HCT116 (cell line): Measurements from ENCODE around the gene PPP6R3. TPM values are rescaled to one million over a fixed set of nuclear protein-coding genes. Genes with fewer than 3 reads are reported as not detected.

Experiments
- ATAC-seq: fragments of 200-7000 bp; cut with Tn5 transposase; 2 replicates; pipeline ENCODE4 v1.9.1; 2020; ENCODE audit warnings: mild to moderate bottlenecking, moderate library complexity
- BruUV-seq: library from RNA; stranded (reverse); fragments of 400-500 nt; replicated peaks from 2 replicates; lab custom pipeline; 2021; lab: Mats Ljungman, UMichigan
- CTCF ChIA-PET: fragments of 300-600 bp; sonication (Branson Sonifier 250); formaldehyde crosslinking; loops from one replicate; lab custom pipeline; 2021; ENCODE audit warnings: antibody characterized with exemption; lab: Charles Lee
- POLR2A ChIA-PET: fragments of 300-600, 350-600 bp; sonication (Branson Sonifier 250); formaldehyde crosslinking; loops from one replicate; lab custom pipeline; 2021; ENCODE audit warnings: antibody characterized with exemption; lab: Charles Lee
- RAD21 ChIA-PET, 2 experiments: fragments of 300-600 bp; sonication (Branson Sonifier 250); formaldehyde crosslinking; loops; one replicate each; lab custom pipeline; 2023; ENCODE audit warnings: low total read pairs in 2 of 2; ENCODE audit not compliant: uncharacterized antibody in 2 of 2, unreplicated experiment in 2 of 2, low non-redundant PET in 1 of 2; lab: Charles Lee
- DNase-seq: peaks from one replicate; pipeline ENCODE4 v3.0.0-alpha.2; 2010; ENCODE audit warnings: low read depth, low spot score
- H2AFZ ChIP-seq: fragments of 200-600 bp; shearing (Covaris generic), sonication (generic); 2 replicates; pipeline ENCODE4 v1.6.1; 2017; ENCODE audit warnings: low read depth, mixed run types, mixed read lengths, antibody characterized with exemption, low read length; ENCODE audit not compliant: poor library complexity, severe bottlenecking
- H3K27ac ChIP-seq: 2 replicates; pipeline ENCODE4 v1.5.1; 2012; ENCODE audit warnings: low read depth, low read length
- H3K27me3 ChIP-seq: fragments of 200-600 bp; sonication (generic); 2 replicates; pipeline ENCODE4 v1.6.1; 2016; ENCODE audit warnings: mixed run types, low read length, mixed read lengths; ENCODE audit not compliant: insufficient read depth
- H3K36me3 ChIP-seq, 2 experiments: fragments of 200-500 bp in 1 of 2; fragments of 200-600 bp in 1 of 2; sonication (Bioruptor generic) in 1 of 2; sonication (generic) in 1 of 2; 2 replicates each; pipeline versions ENCODE4 v1.5.1 to v1.6.1; 2014 to 2016; ENCODE audit warnings: low read length in 2 of 2, inconsistent platforms in 1 of 2, mixed read lengths in 1 of 2, mixed run types in 1 of 2; ENCODE audit not compliant: insufficient read depth in 2 of 2, control insufficient read depth in 1 of 2
- H3K4me1 ChIP-seq, 2 experiments: fragments of 200-600 bp in 1 of 2; sonication (generic) in 1 of 2; 2 replicates each; pipeline versions ENCODE4 v1.5.1 to v1.6.1; 2012 to 2017; ENCODE audit warnings: low read length in 2 of 2, inconsistent platforms in 1 of 2, mild to moderate bottlenecking in 1 of 2, mixed read lengths in 1 of 2, mixed run types in 1 of 2, moderate library complexity in 1 of 2; ENCODE audit not compliant: insufficient read depth in 2 of 2, control insufficient read depth in 1 of 2
- H3K4me2 ChIP-seq: fragments of 200-600 bp; sonication (generic); 2 replicates; pipeline ENCODE4 v1.6.1; 2017; ENCODE audit warnings: mixed run types, low read length, mixed read lengths
- H3K4me3 ChIP-seq, 2 experiments: fragments of 200-600 bp in 1 of 2; sonication (generic) in 1 of 2; replicated peaks in 1 of 2; 2 replicates each; pipeline ENCODE4 v1.5.1; 2011 to 2016; ENCODE audit warnings: low read length in 2 of 2, control low read depth in 1 of 2, low read depth in 1 of 2, mild to moderate bottlenecking in 1 of 2, mixed read lengths in 1 of 2, mixed run types in 1 of 2
- H3K79me2 ChIP-seq: fragments of 200-600 bp; sonication (generic); 2 replicates; pipeline ENCODE4 v1.6.1; 2017; ENCODE audit warnings: mild to moderate bottlenecking, mixed run types, low read length, moderate library complexity, mixed read lengths; ENCODE audit not compliant: insufficient read depth
- H3K9ac ChIP-seq: fragments of 200-600 bp; sonication (generic); 2 replicates; pipeline ENCODE4 v1.6.1; 2016; ENCODE audit warnings: low read length, mixed read lengths
- H3K9me2 ChIP-seq: fragments of 200-600 bp; sonication (generic), shearing (Covaris generic); 2 replicates; pipeline ENCODE4 v1.6.1; 2017; ENCODE audit warnings: mixed run types, mild to moderate bottlenecking, moderate library complexity; ENCODE audit not compliant: insufficient read depth
- H3K9me3 ChIP-seq, 2 experiments: fragments of 200-500 bp in 1 of 2; fragments of 200-600 bp in 1 of 2; sonication (Bioruptor generic) in 1 of 2; sonication (generic) in 1 of 2; 2 replicates each; pipeline ENCODE4 v1.6.1; 2014 to 2017; ENCODE audit warnings: low read length in 2 of 2, mixed read lengths in 2 of 2, inconsistent platforms in 1 of 2, low read depth in 1 of 2, mild to moderate bottlenecking in 1 of 2, mixed run types in 1 of 2, moderate library complexity in 1 of 2; ENCODE audit not compliant: control insufficient read depth in 1 of 2, insufficient read depth in 1 of 2
- H4K20me1 ChIP-seq: fragments of 200-600 bp; sonication (generic), shearing (Covaris generic); 2 replicates; pipeline ENCODE4 v1.6.1; 2017; ENCODE audit warnings: mixed run types, mild to moderate bottlenecking, moderate library complexity; ENCODE audit not compliant: insufficient read depth
- CBX3 ChIP-seq: IDR thresholded peaks from 2 replicates; pipeline ENCODE4 v1.6.1; 2012; ENCODE audit warnings: low read depth
- CEBPB ChIP-seq: IDR thresholded peaks from 2 replicates; pipeline ENCODE4 v1.6.1; 2012; ENCODE audit warnings: low read depth
- CTCF ChIP-seq, 3 experiments: fragments of 200-600 bp in 1 of 3; sonication (generic) in 1 of 3; IDR thresholded peaks in 2 of 3; conservative IDR thresholded peaks in 1 of 3; 2 replicates each; pipeline ENCODE4 v1.5.1; 2012 to 2017; ENCODE audit warnings: low read depth in 2 of 3, low read length in 2 of 3, antibody characterized with exemption in 1 of 3, borderline replicate concordance in 1 of 3, control low read depth in 1 of 3, mild to moderate bottlenecking in 1 of 3, mixed read lengths in 1 of 3, mixed run types in 1 of 3, moderate library complexity in 1 of 3; ENCODE audit not compliant: insufficient read depth in 1 of 3
- ELF1 ChIP-seq: IDR thresholded peaks from 2 replicates; pipeline ENCODE4 v1.6.1; 2012; ENCODE audit warnings: low read depth, borderline replicate concordance
- EZH2phosphoT487 ChIP-seq: fragments of 200-600 bp; IDR thresholded peaks from 2 replicates; pipeline ENCODE4 v1.6.1; 2018; ENCODE audit warnings: antibody characterized with exemption, borderline replicate concordance
- FOSL1 ChIP-seq: IDR thresholded peaks from 2 replicates; pipeline ENCODE4 v1.6.1; 2012; ENCODE audit warnings: low read depth
- JUND ChIP-seq: IDR thresholded peaks from 2 replicates; pipeline ENCODE4 v1.6.1; 2012
- POLR2AphosphoS5 ChIP-seq: IDR thresholded peaks from 2 replicates; pipeline ENCODE4 v1.6.1; 2011; ENCODE audit warnings: mild to moderate bottlenecking, low read depth, low read length, moderate library complexity
- RAD21 ChIP-seq: IDR thresholded peaks from 2 replicates; pipeline ENCODE4 v1.6.1; 2012; ENCODE audit warnings: low read depth, mild to moderate bottlenecking
- SP1 ChIP-seq: IDR thresholded peaks from 2 replicates; pipeline ENCODE4 v1.6.1; 2012; ENCODE audit warnings: low read depth
- SRF ChIP-seq: IDR thresholded peaks from 2 replicates; pipeline ENCODE4 v1.6.1; 2012; ENCODE audit warnings: low read depth
- TCF7L2 ChIP-seq: IDR thresholded peaks from 2 replicates; pipeline ENCODE4 v1.7.0; 2011; ENCODE audit warnings: borderline replicate concordance, inconsistent platforms; ENCODE audit not compliant: insufficient read depth, insufficient read length; ENCODE audit errors: extremely low read depth
- YY1 ChIP-seq: IDR thresholded peaks from 2 replicates; pipeline ENCODE4 v1.6.1; 2011; ENCODE audit warnings: low read length, low read depth, moderate library complexity, mild to moderate bottlenecking; ENCODE audit not compliant: insufficient replicate concordance; ENCODE audit errors: extremely low read depth
- ZFX ChIP-seq: fragments of 450-650 bp; IDR thresholded peaks from 2 replicates; pipeline ENCODE4 v1.6.1; 2017
- ZNF274 ChIP-seq: fragments of 200-500 bp; sonication (Bioruptor generic); IDR thresholded peaks from 2 replicates; pipeline ENCODE4 v1.6.1; 2014; ENCODE audit warnings: mild to moderate bottlenecking, low read depth, low read length, inconsistent platforms
- intact Hi-C: fragments of 100-400 bp; cut with micrococcal nuclease; formaldehyde crosslinking; loops from 2 replicates; pipeline ENCODE4 v1.10.0; 2022
- total RNA-seq: library from RNA; stranded (reverse); gene quantifications from one replicate; pipeline ENCODE4 v1.2.1, GENCODE V29; 2021; ENCODE audit not compliant: unreplicated experiment
- TF ChIP-seq, protein P1 (sequence below): IDR thresholded peaks from 2 replicates; pipeline ENCODE4 v1.6.1; 2012
- TF ChIP-seq, protein P2 (sequence below): IDR thresholded peaks from 2 replicates; pipeline ENCODE4 v1.6.1; 2011; ENCODE audit warnings: mild to moderate bottlenecking, low read length, moderate library complexity; ENCODE audit not compliant: insufficient replicate concordance; ENCODE audit errors: extremely low read depth

The PPP6R3 gene
- total RNA-seq, 1 experiment from 2014 or later, result 113 TPM

- Histone ChIP-seq H3K27ac (no peak overlapping the region), H3K79me2 (peaks cover 99% of the 10 kb centered on the region), H2AFZ (no peak overlapping the region), H3K27me3 (no peaks in the 10 kb centered on the region), H4K20me1 (peaks cover 21% of the 10 kb centered on the region), H3K4me2 (no peak overlapping the region), H3K4me1 (peaks cover 2 to 11% of the 10 kb centered on the region in 2 experiments; a peak in 2 of 4 replicates), H3K9me3 (no peaks in the 10 kb centered on the region), H3K9me2 (no peaks in the 10 kb centered on the region), H3K4me3 (no peak overlapping the region), H3K36me3 (peaks cover 14 to 34% of the 10 kb centered on the region in 2 experiments; a peak in 3 of 4 replicates), H3K9ac (no peak overlapping the region)
- CTCF ChIA-PET, result no interaction called here
- RAD21 ChIA-PET, result no interaction called here
- POLR2A ChIA-PET, result no interaction called here
- ATAC-seq (no peak), DNase-seq (no peak)
- intact Hi-C loops, result no loop called here
- BruUV-seq, result no TSS peak
- TF ChIP-seq JUND (no peak), EZH2phosphoT487 (no peak), YY1 (no peak), CEBPB (no peak), POLR2AphosphoS5 (no peak), SRF (no peak), CTCF (IDR thresholded peaks at IDR 0.05 in 2 of 3, conservative IDR thresholded peaks at IDR 0.05 in 1 of 3; ENCODE audit: borderline replicate concordance in 1 of 3, insufficient read depth in 1 of 3, low read depth in 2 of 3, low read length in 2 of 3) (no peak), SP1 (no peak), CBX3 (no peak), RAD21 (no peak), FOSL1 (no peak), ZFX (no peak), ELF1 (no peak), TCF7L2 (no peak), ZNF274 (no peak)
- TF ChIP-seq, protein P1, sequence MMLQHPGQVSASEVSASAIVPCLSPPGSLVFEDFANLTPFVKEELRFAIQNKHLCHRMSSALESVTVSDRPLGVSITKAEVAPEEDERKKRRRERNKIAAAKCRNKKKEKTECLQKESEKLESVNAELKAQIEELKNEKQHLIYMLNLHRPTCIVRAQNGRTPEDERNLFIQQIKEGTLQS, result no peak
- TF ChIP-seq, protein P2, sequence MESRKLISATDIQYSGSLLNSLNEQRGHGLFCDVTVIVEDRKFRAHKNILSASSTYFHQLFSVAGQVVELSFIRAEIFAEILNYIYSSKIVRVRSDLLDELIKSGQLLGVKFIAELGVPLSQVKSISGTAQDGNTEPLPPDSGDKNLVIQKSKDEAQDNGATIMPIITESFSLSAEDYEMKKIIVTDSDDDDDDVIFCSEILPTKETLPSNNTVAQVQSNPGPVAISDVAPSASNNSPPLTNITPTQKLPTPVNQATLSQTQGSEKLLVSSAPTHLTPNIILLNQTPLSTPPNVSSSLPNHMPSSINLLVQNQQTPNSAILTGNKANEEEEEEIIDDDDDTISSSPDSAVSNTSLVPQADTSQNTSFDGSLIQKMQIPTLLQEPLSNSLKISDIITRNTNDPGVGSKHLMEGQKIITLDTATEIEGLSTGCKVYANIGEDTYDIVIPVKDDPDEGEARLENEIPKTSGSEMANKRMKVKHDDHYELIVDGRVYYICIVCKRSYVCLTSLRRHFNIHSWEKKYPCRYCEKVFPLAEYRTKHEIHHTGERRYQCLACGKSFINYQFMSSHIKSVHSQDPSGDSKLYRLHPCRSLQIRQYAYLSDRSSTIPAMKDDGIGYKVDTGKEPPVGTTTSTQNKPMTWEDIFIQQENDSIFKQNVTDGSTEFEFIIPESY, result no peak
- TF ChIP-seq, all 23 proteins: peak for 0
Measured at GRCh38 chr11:68528630-68529029, 68.1 kb downstream of the PPP6R3 start.
